Frontal cortex (tissue), 4 donors: ENCODE measurements around the gene ZNF761. TPM values are rescaled to one million over a fixed set of nuclear protein-coding genes. Genes with fewer than 3 reads are reported as not detected.
"Not testable (repeated sequence)": the region's sequence is repeated elsewhere in the genome, so short reads cannot be mapped to it uniquely, and the experiment has no call there.

ENCODE experiments used
- DNase-seq, 2 donors: peaks; one replicate each; pipeline ENCODE4 v3.0.0; 2012; ENCODE audit warnings: low spot score in 2 of 2
- FAIRE-seq: peaks from 2 replicates; lab custom pipeline; 2012; peaks lifted over from hg19 to GRCh38; lab: Jason Lieb, UNC
- small RNA-seq: library from RNA; depleted of rRNA; stranded (forward); fragments of <200 nt; gene quantifications from one replicate; pipeline ENCODE3, GENCODE V24; 2014
- total RNA-seq: library from RNA; depleted of rRNA; stranded (reverse); fragments of >200 nt; gene quantifications from one replicate; pipeline ENCODE4 v1.2.3, GENCODE V29; 2014
- donor health status: control.
- donor health status: control.
- donor health status: control.

Gene ZNF761
- total RNA-seq, 1 donor from 2014 or later, result 18.8 TPM

DNA sequence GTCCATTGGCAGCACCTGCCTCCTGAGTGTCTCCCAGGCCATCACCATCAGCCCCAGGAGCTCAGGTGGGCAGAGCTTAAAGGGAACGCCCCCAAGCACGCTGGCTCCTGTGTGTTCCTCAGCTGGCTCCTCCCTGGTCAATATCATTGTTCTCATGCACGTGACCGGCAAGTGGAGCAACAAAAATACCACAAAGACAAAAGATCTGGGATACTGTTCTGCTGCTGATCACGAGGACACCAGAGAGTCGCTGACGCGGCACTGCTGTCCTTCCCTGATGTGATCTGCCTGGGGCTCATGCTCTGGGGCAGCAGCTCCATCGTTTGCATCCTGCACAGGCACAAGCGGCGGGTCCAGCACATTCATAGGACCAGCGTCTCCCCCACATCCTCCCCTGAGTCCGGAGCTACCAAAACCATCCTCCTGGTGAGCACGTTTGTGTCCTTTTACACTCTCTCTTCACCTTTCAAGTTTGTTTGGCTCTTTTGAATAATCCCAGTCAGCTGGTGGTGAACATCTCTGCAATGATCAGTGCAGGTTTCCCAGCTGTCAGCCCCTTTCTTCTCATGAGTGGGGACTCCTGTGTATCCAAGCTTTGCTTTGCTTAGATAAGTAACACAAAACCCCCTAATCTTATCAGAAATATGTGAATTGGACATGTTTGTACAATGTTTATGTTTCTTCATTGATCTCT lies 72.0 kb downstream of the ZNF761 start:
- not testable (repeated sequence) for FAIRE-seq, DNase-seq

DNA sequence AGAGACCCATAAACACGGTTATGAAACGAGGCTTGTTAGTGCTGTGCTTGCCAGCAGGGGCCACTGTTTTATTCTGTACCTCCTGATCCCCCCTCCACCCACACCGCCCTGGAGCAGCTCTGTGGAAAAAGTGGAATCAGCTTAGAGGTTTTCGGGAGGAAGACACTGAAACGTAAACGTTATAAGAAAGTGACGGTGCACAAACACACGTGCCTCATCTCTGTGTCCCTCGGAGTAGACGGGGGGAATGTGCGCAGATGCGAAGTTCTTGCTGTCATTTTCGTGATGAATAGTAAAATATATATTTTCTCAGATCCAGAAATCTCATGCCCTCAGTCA lies 72.5 kb downstream of the ZNF761 start:
- FAIRE-seq, DNase-seq: not testable (repeated sequence)

DNA sequence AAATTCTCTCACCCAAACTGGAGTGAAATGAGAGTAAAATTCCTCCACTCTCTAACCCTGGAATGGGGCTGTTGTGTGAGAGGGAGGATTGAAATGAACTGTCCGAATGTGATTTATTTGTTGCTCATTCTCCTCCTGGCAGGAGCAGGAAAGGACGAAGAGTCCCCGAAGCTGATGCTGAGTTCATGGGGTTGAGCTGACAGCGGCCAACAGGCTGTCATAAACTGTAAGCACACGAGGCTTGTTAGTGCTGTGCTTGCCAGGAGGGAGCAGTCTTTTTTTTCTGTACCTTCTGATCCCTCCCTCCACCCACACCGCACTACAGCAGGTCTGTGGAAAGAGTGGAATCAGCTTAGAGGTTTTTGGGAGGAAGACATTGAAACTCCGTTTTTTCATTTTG lies 73.1 kb downstream of the ZNF761 start:
- no peak for FAIRE-seq
- DNase-seq, result no peak

DNA sequence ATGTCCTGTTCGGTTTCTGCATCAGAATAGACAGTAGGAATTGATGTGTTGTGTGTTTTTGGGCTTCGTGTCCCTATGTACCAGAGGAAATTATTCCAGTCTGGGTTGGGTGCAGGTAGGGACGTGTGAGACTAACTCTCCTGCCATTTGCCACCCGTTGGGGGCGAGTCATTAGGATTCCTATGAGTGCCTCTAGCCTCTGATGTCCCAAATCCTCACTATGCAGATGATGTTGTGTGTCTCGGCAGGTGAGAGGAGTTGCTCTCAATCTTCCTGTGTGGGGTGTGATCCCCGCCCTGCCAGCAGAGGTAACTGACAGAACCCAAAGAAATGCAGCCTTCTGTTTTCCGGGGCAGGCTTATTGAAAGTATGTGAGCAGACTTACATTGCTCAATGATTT lies 74.9 kb downstream of the ZNF761 start:
- FAIRE-seq (no peak), DNase-seq (no peak)

Small RNAs within 50 kb of the gene (small RNA-seq; reads per million reads assigned to genes)
- gene RPL39P36, result not detected

Other genes with a start within 250 kb of the ZNF761 start
- gene ZNF665, start 238.6 kb upstream of the ZNF761 start, total RNA-seq, result 6.1 TPM
- gene ZNF677, start 177.1 kb upstream of the ZNF761 start, total RNA-seq, result 35.5 TPM
- not detected for gene VN1R2, start 173.7 kb upstream of the ZNF761 start, total RNA-seq
- gene VN1R4, start 164.3 kb upstream of the ZNF761 start, total RNA-seq, result not detected
- 23.6 TPM for gene ZNF845, start 98.2 kb upstream of the ZNF761 start, total RNA-seq
- gene ZNF525, start 66.3 kb upstream of the ZNF761 start, total RNA-seq, result 37.5 TPM
- gene ZNF765, start 36.8 kb upstream of the ZNF761 start, total RNA-seq, result 24.1 TPM
- gene ZNF813, start 35.7 kb downstream of the ZNF761 start, total RNA-seq, result 8.6 TPM
- 14.7 TPM for gene ZNF331, start 106.2 kb downstream of the ZNF761 start, total RNA-seq
- not detected for gene DPRX, start 200.0 kb downstream of the ZNF761 start, total RNA-seq